Measurements from ENCODE around the gene CCDC14. TPM values are rescaled to one million over a fixed set of nuclear protein-coding genes. Genes with fewer than 3 reads are reported as not detected.

CCDC14 gene
- total RNA-seq, 1 experiment from 2014 or later = 50.6 TPM

- ChIA-PET POLR2A (ENCODE audit: unreplicated experiment) (no interaction called here), CTCF (no interaction called here)
- Histone ChIP-seq H3K27ac (no peak overlapping the region), H3K36me3 (ENCODE audit: low read depth) (no peaks in the 10 kb centered on the region), H3K79me2 (ENCODE audit: low read depth) (no peaks in the 10 kb centered on the region), H3K4me3 (no peak overlapping the region), H3K9me3 (ENCODE audit: insufficient read depth, low read depth) (no peaks in the 10 kb centered on the region), H3K4me2 (no peak overlapping the region), H4K20me1 (ENCODE audit: insufficient read depth) (no peaks in the 10 kb centered on the region), H2AFZ (no peak overlapping the region), H3F3A (ENCODE audit: insufficient read depth, low read depth) (no peaks in the 10 kb centered on the region), H3K9me2 (ENCODE audit: insufficient read depth) (no peaks in the 10 kb centered on the region), H3K4me1 (replicated peaks; ENCODE audit: insufficient read depth) (no peaks in the 10 kb centered on the region), H3K27me3 (ENCODE audit: insufficient read depth, low read depth) (no peaks in the 10 kb centered on the region)
- TF ChIP-seq CTCF (conservative IDR thresholded peaks at IDR 0.05) (no peak), EZH2 (IDR thresholded peaks at IDR 0.05; ENCODE audit: low read depth) (no peak)
- intact Hi-C loops (cut with micrococcal nuclease; ENCODE audit: unreplicated experiment) = no loop called here
- BruUV-seq (replicated peaks) = no TSS peak
- DNase-seq = no peak
Measured at GRCh38 chr3:123869165-123869564, 91.9 kb downstream of the CCDC14 start.

GRCh38 chr3:123864706-123865105, 96.3 kb downstream of the CCDC14 start:
- H2AFZ ChIP-seq = no peak overlapping the region
- H3K27ac ChIP-seq = no peak overlapping the region
- no peaks in the 10 kb centered on the region for H3K27me3 ChIP-seq (ENCODE audit: insufficient read depth, low read depth)
- no peak overlapping the region for H3K4me2 ChIP-seq
- H3K36me3 ChIP-seq (ENCODE audit: low read depth) = no peaks in the 10 kb centered on the region
- no peaks in the 10 kb centered on the region for H3K4me1 ChIP-seq (replicated peaks; ENCODE audit: insufficient read depth)
- no peak overlapping the region for H3K4me3 ChIP-seq
- TF ChIP-seq CTCF (conservative IDR thresholded peaks at IDR 0.05) (no peak), EZH2 (IDR thresholded peaks at IDR 0.05; ENCODE audit: low read depth) (no peak)
- BruUV-seq (replicated peaks) = no TSS peak
- CTCF ChIA-PET = no interaction called here
- POLR2A ChIA-PET (ENCODE audit: unreplicated experiment) = no interaction called here
- DNase-seq = no peak
- H3K79me2 ChIP-seq (ENCODE audit: low read depth) = no peaks in the 10 kb centered on the region
- H3F3A ChIP-seq (ENCODE audit: insufficient read depth, low read depth) = no peaks in the 10 kb centered on the region
- no peaks in the 10 kb centered on the region for H3K9me3 ChIP-seq (ENCODE audit: insufficient read depth, low read depth)
- intact Hi-C loops (cut with micrococcal nuclease; ENCODE audit: unreplicated experiment) = no loop called here
- H4K20me1 ChIP-seq (ENCODE audit: insufficient read depth) = no peaks in the 10 kb centered on the region
- H3K9me2 ChIP-seq (ENCODE audit: insufficient read depth) = no peaks in the 10 kb centered on the region

Other genes with a start within 250 kb of the CCDC14 start
- gene MYLK, start 76.9 kb downstream of the CCDC14 start, total RNA-seq (2021) = 0.72 and 1.2 TPM in 2 replicates
- not detected in 2 replicates for gene ROPN1, start 30.9 kb upstream of the CCDC14 start, total RNA-seq (2021)
- gene KALRN, start 72.1 kb upstream of the CCDC14 start, total RNA-seq (2021) = 1.1 and 1.8 TPM in 2 replicates

Data from PC-9 (cell line).